ENCODE results near the gene ZSCAN18. TPM values are rescaled to one million over a fixed set of nuclear protein-coding genes. Genes with fewer than 3 reads are reported as not detected.

Gene ZSCAN18
- total RNA-seq, 1 donor from 2014 or later = 76.1 TPM

DNA sequence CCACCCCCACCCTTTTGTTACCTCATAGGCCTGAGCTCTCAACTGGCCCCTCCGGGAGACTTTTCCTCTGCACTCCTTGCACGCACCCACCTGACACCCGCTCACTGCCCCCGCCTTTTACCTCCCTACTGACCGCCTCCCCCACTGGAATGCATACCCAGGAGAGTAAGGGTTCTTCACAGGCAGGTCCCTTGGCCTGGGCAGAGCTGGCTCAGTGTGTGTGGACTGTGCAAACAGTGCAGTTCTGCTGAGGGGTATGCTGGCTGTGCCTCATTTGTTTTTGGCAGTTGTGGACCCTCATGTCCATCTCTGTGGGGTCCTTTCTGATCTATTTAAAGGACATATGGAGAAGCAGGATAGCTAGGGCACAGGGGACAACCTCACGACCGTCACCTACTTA is 5.0 kb downstream of the ZSCAN18 start:
- Histone ChIP-seq H3K9me3 (replicated peaks) (peaks cover 71% of the 10 kb centered on the region), H3K27ac (replicated peaks) (no peak overlapping the region), H3K4me3 (no peak overlapping the region), H3K4me1 (peaks cover 27% of the 10 kb centered on the region), H3K27me3 (ENCODE audit: low read depth) (no peaks in the 10 kb centered on the region), H3K36me3 (peaks cover 31% of the 10 kb centered on the region)
- no peak for DNase-seq
- TF ChIP-seq, protein P1, sequence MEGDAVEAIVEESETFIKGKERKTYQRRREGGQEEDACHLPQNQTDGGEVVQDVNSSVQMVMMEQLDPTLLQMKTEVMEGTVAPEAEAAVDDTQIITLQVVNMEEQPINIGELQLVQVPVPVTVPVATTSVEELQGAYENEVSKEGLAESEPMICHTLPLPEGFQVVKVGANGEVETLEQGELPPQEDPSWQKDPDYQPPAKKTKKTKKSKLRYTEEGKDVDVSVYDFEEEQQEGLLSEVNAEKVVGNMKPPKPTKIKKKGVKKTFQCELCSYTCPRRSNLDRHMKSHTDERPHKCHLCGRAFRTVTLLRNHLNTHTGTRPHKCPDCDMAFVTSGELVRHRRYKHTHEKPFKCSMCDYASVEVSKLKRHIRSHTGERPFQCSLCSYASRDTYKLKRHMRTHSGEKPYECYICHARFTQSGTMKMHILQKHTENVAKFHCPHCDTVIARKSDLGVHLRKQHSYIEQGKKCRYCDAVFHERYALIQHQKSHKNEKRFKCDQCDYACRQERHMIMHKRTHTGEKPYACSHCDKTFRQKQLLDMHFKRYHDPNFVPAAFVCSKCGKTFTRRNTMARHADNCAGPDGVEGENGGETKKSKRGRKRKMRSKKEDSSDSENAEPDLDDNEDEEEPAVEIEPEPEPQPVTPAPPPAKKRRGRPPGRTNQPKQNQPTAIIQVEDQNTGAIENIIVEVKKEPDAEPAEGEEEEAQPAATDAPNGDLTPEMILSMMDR (IDR thresholded peaks at IDR 0.05; ENCODE audit: borderline replicate concordance) = no peak
- intact Hi-C loops (cut with micrococcal nuclease) = no loop called here

DNA sequence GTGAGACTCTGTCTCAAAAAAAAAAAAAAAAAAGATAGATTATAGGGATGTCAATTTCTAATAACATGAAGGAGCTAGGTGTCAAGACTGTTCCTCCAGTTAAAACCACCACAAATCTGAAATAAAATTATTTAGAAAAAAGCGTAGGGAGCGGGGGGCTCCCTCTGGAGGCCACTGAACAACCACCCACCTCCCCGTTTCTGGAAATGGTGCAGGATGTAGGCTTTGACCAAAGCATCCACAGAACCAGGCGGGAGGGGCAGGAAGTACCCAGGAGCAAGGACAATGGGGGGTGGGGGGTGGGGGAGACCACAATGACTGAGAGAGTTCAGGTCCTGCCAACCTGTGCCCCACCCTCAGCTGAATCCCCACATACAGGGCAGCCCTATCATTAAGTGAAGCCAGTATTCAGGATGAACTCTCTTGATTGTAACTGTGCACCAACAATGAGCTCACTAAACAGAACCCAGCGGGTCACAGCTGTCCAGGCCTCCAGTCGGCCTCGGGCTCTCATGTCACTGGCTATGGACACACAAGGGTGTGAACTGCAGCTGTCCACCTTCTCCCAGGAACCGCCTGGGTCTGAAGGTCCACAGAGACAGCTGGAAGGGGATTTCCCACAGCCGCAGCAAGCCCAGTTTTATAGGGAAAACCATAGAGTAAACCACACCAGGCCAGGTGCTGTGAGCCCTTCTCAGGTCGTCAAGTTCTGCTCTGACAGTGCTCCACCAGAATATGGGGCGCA is 6.6 kb downstream of the ZSCAN18 start:
- H3K36me3 ChIP-seq = peaks cover 48% of the 10 kb centered on the region

DNA sequence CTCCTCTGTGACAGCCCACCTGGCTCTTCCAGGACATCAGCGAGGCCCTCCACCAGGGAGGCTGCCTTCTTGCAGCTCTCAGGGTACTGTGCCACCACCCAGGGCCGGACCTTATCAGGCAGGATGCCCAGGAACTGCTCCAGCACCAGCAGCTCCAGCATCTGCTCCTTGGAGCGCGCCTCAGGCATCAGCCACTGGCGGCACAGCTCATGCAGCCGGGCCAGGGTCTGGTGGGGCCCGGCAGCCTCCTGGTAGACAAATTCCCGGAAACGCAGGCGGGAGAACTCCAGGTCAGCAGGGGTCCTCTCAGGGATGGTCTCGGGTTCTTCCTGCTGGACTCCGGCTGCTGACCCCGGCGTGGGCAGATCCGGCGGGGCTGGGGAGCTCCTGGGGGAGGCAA is 8.2 kb downstream of the ZSCAN18 start:
- H3K4me1 ChIP-seq = no peaks in the 10 kb centered on the region
- H3K9me3 ChIP-seq (replicated peaks) = peaks cover 75% of the 10 kb centered on the region
- peaks cover 59% of the 10 kb centered on the region for H3K36me3 ChIP-seq
- TF ChIP-seq, protein P1 (IDR thresholded peaks at IDR 0.05; ENCODE audit: borderline replicate concordance) = no peak
- no peaks in the 10 kb centered on the region for H3K27me3 ChIP-seq (ENCODE audit: low read depth)
- DNase-seq = no peak
- intact Hi-C loops (cut with micrococcal nuclease) = no loop called here
- no peak overlapping the region for H3K4me3 ChIP-seq
- H3K27ac ChIP-seq (replicated peaks) = no peak overlapping the region

More for the DNA sequence above, 6.6 kb downstream of the ZSCAN18 start:
- intact Hi-C loops (cut with micrococcal nuclease) = no loop called here
- Histone ChIP-seq H3K27ac (replicated peaks) (no peak overlapping the region), H3K27me3 (ENCODE audit: low read depth) (no peaks in the 10 kb centered on the region), H3K4me3 (no peak overlapping the region), H3K9me3 (replicated peaks) (peaks cover 80% of the 10 kb centered on the region), H3K4me1 (peaks cover 12% of the 10 kb centered on the region)
- DNase-seq = no peak
- TF ChIP-seq, protein P1 (IDR thresholded peaks at IDR 0.05; ENCODE audit: borderline replicate concordance) = no peak

DNA sequence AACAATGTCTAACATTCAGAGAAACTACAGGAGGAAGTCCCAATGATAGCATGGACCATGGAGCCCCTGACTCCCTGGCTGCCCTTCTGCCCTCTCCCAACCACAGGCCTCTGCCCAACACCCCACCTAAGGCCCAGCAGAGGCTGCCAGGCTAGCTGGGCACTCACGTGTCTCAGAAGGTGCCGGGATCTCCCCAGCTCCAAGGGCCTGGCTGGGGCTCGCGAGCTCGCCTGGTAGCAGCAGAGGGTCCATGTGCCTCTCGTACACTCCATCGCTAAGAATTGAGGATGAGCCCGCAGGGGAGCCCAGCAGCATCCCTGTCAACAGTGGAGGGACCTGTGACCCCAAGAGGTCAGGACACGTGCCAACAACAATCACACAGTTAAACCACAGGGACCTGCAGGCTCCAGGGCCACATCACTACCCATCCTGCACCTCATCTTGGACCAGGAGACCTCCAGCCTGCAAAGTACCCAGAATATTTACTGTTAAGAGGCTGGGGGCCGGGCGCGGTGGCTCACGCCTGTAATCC is 9.4 kb downstream of the ZSCAN18 start:
- Histone ChIP-seq H3K4me1 (no peaks in the 10 kb centered on the region), H3K4me3 (no peak overlapping the region), H3K36me3 (peaks cover 71% of the 10 kb centered on the region), H3K27me3 (ENCODE audit: low read depth) (no peaks in the 10 kb centered on the region), H3K27ac (replicated peaks) (no peak overlapping the region), H3K9me3 (replicated peaks) (peaks cover 75% of the 10 kb centered on the region)
- no peak for DNase-seq
- intact Hi-C loops (cut with micrococcal nuclease) = no loop called here
- TF ChIP-seq, protein P1 (IDR thresholded peaks at IDR 0.05; ENCODE audit: borderline replicate concordance) = no peak

DNA sequence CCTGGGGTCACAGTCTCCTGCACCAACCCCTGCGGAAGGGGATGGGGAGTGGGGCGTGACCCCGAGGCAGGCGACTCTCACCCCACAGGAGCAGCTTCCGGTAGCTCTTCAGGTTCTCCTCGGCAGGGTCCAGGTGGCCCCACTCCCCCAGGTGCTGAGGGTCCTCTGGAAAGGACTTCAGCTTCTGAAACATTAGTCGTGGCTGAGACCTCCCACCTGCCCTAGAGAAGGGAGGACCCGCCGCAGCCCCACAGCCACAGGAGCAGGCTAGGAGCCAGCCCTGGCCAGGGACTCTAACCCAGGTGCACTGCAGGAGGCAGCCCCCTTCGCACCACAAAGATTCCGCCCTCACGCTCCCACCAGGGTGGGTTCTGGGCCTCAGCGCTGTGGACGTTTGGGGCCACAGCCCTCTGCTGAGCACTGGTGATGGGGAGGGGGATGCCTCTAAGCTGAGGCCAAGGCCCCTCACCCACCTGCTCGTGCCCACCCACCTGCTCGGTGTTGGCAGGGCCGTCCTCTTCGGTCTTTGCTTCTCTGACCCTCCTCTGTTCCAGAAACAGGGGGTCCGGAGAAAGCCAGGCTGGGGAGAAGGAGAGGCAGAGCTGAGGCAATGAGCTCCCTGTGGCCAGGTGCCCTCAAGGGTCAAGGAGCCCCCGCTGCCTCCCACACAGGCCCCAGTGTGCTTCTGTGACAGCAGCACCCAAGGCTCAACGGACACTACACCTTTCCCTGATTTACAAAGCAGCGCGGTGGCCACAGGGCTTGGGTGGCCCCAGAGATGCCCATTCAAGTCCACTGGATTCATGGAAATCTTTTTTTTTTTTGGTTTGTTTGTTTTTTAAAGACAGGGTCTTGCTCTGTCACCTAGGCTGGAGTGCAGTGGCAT is 11.0 kb downstream of the ZSCAN18 start:
- intact Hi-C loops (cut with micrococcal nuclease) = no loop called here
- Histone ChIP-seq H3K9me3 (replicated peaks) (peaks cover 76% of the 10 kb centered on the region), H3K27me3 (ENCODE audit: low read depth) (no peaks in the 10 kb centered on the region), H3K27ac (replicated peaks) (no peak overlapping the region), H3K4me1 (no peaks in the 10 kb centered on the region), H3K36me3 (peaks cover 83% of the 10 kb centered on the region), H3K4me3 (no peak overlapping the region)
- no peak for DNase-seq
- TF ChIP-seq, protein P1 (IDR thresholded peaks at IDR 0.05; ENCODE audit: borderline replicate concordance) = no peak

Measured in left ventricle myocardium inferior (tissue), 1 donor.